H1 (cell line): ENCODE results near the gene ANO2. TPM values are rescaled to one million over a fixed set of nuclear protein-coding genes. Genes with fewer than 3 reads are reported as not detected.

ENCODE experiments used
- EP300 ChIP-seq, 2 experiments: IDR thresholded peaks; 1 replicate in 1 of 2; 2 replicates in 1 of 2; pipeline ENCODE4 v1.6.1; 2011 to 2012; ENCODE audit warnings: low read depth in 2 of 2, low read length in 2 of 2, mild to moderate bottlenecking in 2 of 2, borderline replicate concordance in 1 of 2, inconsistent platforms in 1 of 2, moderate library complexity in 1 of 2
- RAD21 ChIP-seq, 2 experiments: IDR thresholded peaks in 1 of 2; conservative IDR thresholded peaks in 1 of 2; 2 replicates each; pipeline ENCODE4 v1.6.1; 2011; ENCODE audit warnings: low read depth in 2 of 2, low read length in 2 of 2, improper control_type of control experiment in 1 of 2, inconsistent platforms in 1 of 2, mild to moderate bottlenecking in 1 of 2, moderate library complexity in 1 of 2
- SIN3A ChIP-seq, 2 experiments: IDR thresholded peaks in 1 of 2; conservative IDR thresholded peaks in 1 of 2; 2 replicates each; pipeline ENCODE4 v1.6.1; 2011 to 2012; ENCODE audit warnings: low read length in 2 of 2, improper control_type of control experiment in 1 of 2, low read depth in 1 of 2, mild to moderate bottlenecking in 1 of 2
- polyA plus RNA-seq, 7 experiments: library from polyadenylated mRNA; depleted of rRNA in 3 of 7; stranded (reverse) in 5 of 7; unstranded in 2 of 7; fragments of >200 nt in 5 of 7; fragments of 200-250 nt in 2 of 7; gene quantifications; 1 replicate in 5 of 7; 2 replicates in 1 of 7; 4 replicates in 1 of 7; pipeline versions ENCODE4 v1.2.1 to v1.2.3, GENCODE V29; 2011 to 2013; ENCODE audit warnings: missing spikeins in 2 of 7, mixed read lengths in 2 of 7
- total RNA-seq: library from RNA; stranded (reverse); fragmentation: NEBNext Ultra II Directional; extraction: Animal tissue kit (Norgen Biotek cat#: 25700); gene quantifications from 2 replicates; pipeline ENCODE4 v1.2.1, GENCODE V29; 2021

Gene ANO2
- total and polyA plus RNA-seq, 2 of the 8 experiments (the other 6 are each of a cell fraction or from before 2014, with no cell fraction given): 1.9 to 5.5 TPM

GRCh38 chr12:5546616-5547015, 398.4 kb downstream of the ANO2 start (continued):
- TF ChIP-seq SIN3A (conservative IDR thresholded peaks at IDR 0.05 in 1 of 2, IDR thresholded peaks at IDR 0.05 in 1 of 2; ENCODE audit: low read depth in 1 of 2, low read length in 2 of 2) (no peak), RAD21 (IDR thresholded peaks at IDR 0.05 in 1 of 2, conservative IDR thresholded peaks at IDR 0.05 in 1 of 2; ENCODE audit: low read depth in 2 of 2, low read length in 2 of 2) (no peak), EP300 (IDR thresholded peaks at IDR 0.05; ENCODE audit: borderline replicate concordance in 1 of 2, low read depth in 2 of 2, low read length in 2 of 2) (no peak)
